Testis (tissue), 2 donors: Measurements from ENCODE around the gene DOK1.

Experiments used
- CTCF ChIP-seq, 3 experiments: fragments of 450-650 bp in 2 of 3; fragments of 200-600 bp in 1 of 3; sonication (generic) in 1 of 3; IDR thresholded peaks; one replicate each; pipeline ENCODE4 v1.5.1; 2016 to 2019; ENCODE audit warnings: antibody characterized with exemption in 3 of 3, mild to moderate bottlenecking in 2 of 3, moderate library complexity in 1 of 3
- POLR2A ChIP-seq: fragments of 450-650 bp; IDR thresholded peaks from one replicate; pipeline ENCODE4 v1.6.1; 2017; ENCODE audit warnings: antibody characterized with exemption, mild to moderate bottlenecking, moderate library complexity

DNA sequence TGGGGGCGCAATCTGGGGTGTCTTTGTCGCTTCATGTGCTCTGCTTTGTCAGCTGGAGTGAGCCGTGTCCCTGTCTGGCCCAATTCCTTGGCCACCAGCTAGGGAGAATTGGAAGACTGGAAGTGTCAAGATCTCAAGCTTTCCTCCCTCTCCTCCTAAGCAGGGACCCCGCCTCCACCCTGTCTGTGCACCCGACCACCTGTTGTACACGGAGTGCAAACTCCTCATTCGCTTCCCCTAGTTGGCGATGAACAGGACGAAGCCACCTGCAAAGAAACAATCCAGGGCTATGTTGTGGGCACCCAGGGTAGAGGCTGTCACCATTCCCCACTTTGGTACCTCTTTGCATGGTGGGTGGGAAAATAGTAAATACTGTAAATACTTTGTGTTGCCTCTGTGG is 26.8 kb upstream of the DOK1 start:
- no peak for TF ChIP-seq CTCF (IDR thresholded peaks at IDR 0.05)
- no peak for TF ChIP-seq POLR2A
